Measurements from ENCODE around the gene CMTM5. TPM values are rescaled to one million over a fixed set of nuclear protein-coding genes. Genes with fewer than 3 reads are reported as not detected.

Gene CMTM5
- 0.32 and 0.49 TPM in 2 replicates for total RNA-seq

GRCh38 chr14:23376482-23377197, at the start of gene CMTM5:
CMTM5 (plus strand) TSS chr14:23377046; CDS start chr14:23377252, 206 bp downstream.

GRCh38 chr14:23352506-23353432, 24.1 kb upstream of the CMTM5 start, which contains the start of gene SLC22A17:
SLC22A17 (minus strand) TSS chr14:23352887.

GRCh38 chr14:23365036-23365731, 11.7 kb upstream of the CMTM5 start, which contains the start of gene EFS:
EFS (minus strand) TSS chr14:23365172; CDS start chr14:23365025, 147 bp downstream.

GRCh38 chr14:23372509-23372908, 4.3 kb upstream of the CMTM5 start, which contains the start of gene IL25:
IL25 (plus strand) TSS chr14:23372809.

GRCh38 chr14:23407516-23408306, 30.9 kb downstream of the CMTM5 start, which contains the start of gene MYH6:
MYH6 (minus strand) TSS chr14:23408273; CDS start chr14:23407223, 1,050 bp downstream.

Small RNA genes within 50 kb of the gene (small RNA-seq; reads per million reads assigned to genes)
- not detected for gene MIR208A
- not detected for gene MIR208B

Other genes with a start within 250 kb of the CMTM5 start
- gene SLC7A8, start 193.4 kb upstream of the CMTM5 start, total RNA-seq = 16.2 and 17.4 TPM in 2 replicates
- gene RNF212B, start 139.1 kb upstream of the CMTM5 start, total RNA-seq = not detected in 2 replicates
- 4.1 and 5.4 TPM in 2 replicates for gene HOMEZ, start 90.9 kb upstream of the CMTM5 start, total RNA-seq
- gene PPP1R3E, start 74.2 kb upstream of the CMTM5 start, total RNA-seq = 6.3 and 7.5 TPM in 2 replicates
- 23.0 and 24.2 TPM in 2 replicates for gene BCL2L2, start 70.2 kb upstream of the CMTM5 start, total RNA-seq
- 39.8 and 42.2 TPM in 2 replicates for gene PABPN1, start 55.6 kb upstream of the CMTM5 start, total RNA-seq
- 22.5 and 27.3 TPM in 2 replicates for gene SLC22A17, start 24.2 kb upstream of the CMTM5 start, total RNA-seq
- gene EFS, start 11.9 kb upstream of the CMTM5 start, total RNA-seq = 28.9 and 31.2 TPM in 2 replicates
- not detected in 2 replicates for gene IL25, start 4.2 kb upstream of the CMTM5 start, total RNA-seq
- gene MYH6, start 31.2 kb downstream of the CMTM5 start, total RNA-seq = not detected in 2 replicates
- not detected in 2 replicates for gene MYH7, start 58.6 kb downstream of the CMTM5 start, total RNA-seq
- 24.8 and 28.2 TPM in 2 replicates for gene NGDN, start 92.7 kb downstream of the CMTM5 start, total RNA-seq
- gene ZFHX2, start 174.7 kb downstream of the CMTM5 start, total RNA-seq = 0.12 and 0.16 TPM in 2 replicates
- gene THTPA, start 179.2 kb downstream of the CMTM5 start, total RNA-seq = 24.2 and 34.4 TPM in 2 replicates
- 11.1 and 15.6 TPM in 2 replicates for gene AP1G2, start 190.7 kb downstream of the CMTM5 start, total RNA-seq
- gene JPH4, start 201.7 kb downstream of the CMTM5 start, total RNA-seq = not detected in 2 replicates